RKO (cell line): ENCODE results near the gene ITGA11.
A peak's percentile ranks its signal among the peaks of the same experiment; 100 is the strongest.

ENCODE experiments used
- DNase-seq: peaks from one replicate; pipeline ENCODE4 v3.0.0-alpha.2; 2016; ENCODE audit warnings: low spot score

The ITGA11 gene

GRCh38 chr15:68389936-68390817, 41.8 kb downstream of the ITGA11 start:
- DNase-seq = no peak

GRCh38 chr15:68389041-68389930, 42.7 kb downstream of the ITGA11 start:
- DNase-seq = no peak

GRCh38 chr15:68387381-68388143, 44.4 kb downstream of the ITGA11 start:
- DNase-seq = no peak

- DNase-seq = no peak
Observed at GRCh38 chr15:68386587-68387288, 45.2 kb downstream of the ITGA11 start.

GRCh38 chr15:68385671-68386586, 46.0 kb downstream of the ITGA11 start:
- DNase-seq = no peak

- DNase-seq = no peak
Observed at GRCh38 chr15:68385240-68385561, 46.8 kb downstream of the ITGA11 start.

GRCh38 chr15:68384451-68385239, 47.3 kb downstream of the ITGA11 start:
- DNase-seq = peak; percentile 43

- DNase-seq = peak; percentile 41
Observed at GRCh38 chr15:68383161-68384074, 48.5 kb downstream of the ITGA11 start.

- DNase-seq = no peak
Observed at GRCh38 chr15:68382286-68383007, 49.5 kb downstream of the ITGA11 start.

- DNase-seq = no peak
Observed at GRCh38 chr15:68380456-68380855, 51.5 kb downstream of the ITGA11 start.

- DNase-seq = no peak
Observed at GRCh38 chr15:68379759-68380290, 52.1 kb downstream of the ITGA11 start.

GRCh38 chr15:68379058-68379758, 52.8 kb downstream of the ITGA11 start:
- DNase-seq = no peak

GRCh38 chr15:68378595-68378994, 53.4 kb downstream of the ITGA11 start:
- no peak for DNase-seq

- no peak for DNase-seq
Observed at GRCh38 chr15:68377766-68378165, 54.2 kb downstream of the ITGA11 start.

- no peak for DNase-seq
Observed at GRCh38 chr15:68376447-68377060, 55.4 kb downstream of the ITGA11 start.

GRCh38 chr15:68375716-68376220, 56.2 kb downstream of the ITGA11 start:
- no peak for DNase-seq
